Measurements from ENCODE around the gene SLC22A15. TPM values are rescaled to one million over a fixed set of nuclear protein-coding genes. Genes with fewer than 3 reads are reported as not detected.
"Not testable (repeated sequence)": the region's sequence is repeated elsewhere in the genome, so short reads cannot be mapped to it uniquely, and the experiment has no call there.

Gene SLC22A15
- total RNA-seq: 0.23 TPM

- peak; percentile 76 for ATAC-seq
- DNase-seq (ENCODE audit: low spot score): peak; percentile 53
These were observed at the start of gene SLC22A15 for GRCh38 chr1:115976062-115976920. Gene SLC22A15, plus strand, starts transcription at chr1:115976513. Its CDS starts 115 bp downstream, at chr1:115976628.

- ATAC-seq (no peak), DNase-seq (ENCODE audit: low spot score) (no peak)
These were observed 48.3 kb upstream of the SLC22A15 start for GRCh38 chr1:115927971-115928370.

GRCh38 chr1:115929881-115930280 lies 46.4 kb upstream of the SLC22A15 start:
- DNase-seq (ENCODE audit: low spot score): no peak
- no peak for ATAC-seq

GRCh38 chr1:115933625-115934024 lies 42.7 kb upstream of the SLC22A15 start:
- no peak for DNase-seq (ENCODE audit: low spot score)
- no peak for ATAC-seq

GRCh38 chr1:115939455-115939854 lies 36.9 kb upstream of the SLC22A15 start:
- DNase-seq (ENCODE audit: low spot score) (no peak), ATAC-seq (no peak)

GRCh38 chr1:115946116-115946515 lies 30.2 kb upstream of the SLC22A15 start:
- no peak for DNase-seq (ENCODE audit: low spot score)
- no peak for ATAC-seq

- ATAC-seq (no peak), DNase-seq (ENCODE audit: low spot score) (no peak)
These were observed 27.2 kb upstream of the SLC22A15 start for GRCh38 chr1:115949156-115949555.

GRCh38 chr1:115951560-115951959 lies 24.8 kb upstream of the SLC22A15 start:
- no peak for DNase-seq (ENCODE audit: low spot score)
- ATAC-seq: no peak

- no peak for ATAC-seq
- no peak for DNase-seq (ENCODE audit: low spot score)
These were observed 23.8 kb upstream of the SLC22A15 start for GRCh38 chr1:115952547-115952946.

GRCh38 chr1:115953180-115953579 lies 23.1 kb upstream of the SLC22A15 start:
- DNase-seq (ENCODE audit: low spot score): no peak
- no peak for ATAC-seq

- DNase-seq (ENCODE audit: low spot score): no peak
- ATAC-seq: no peak
These were observed 21.6 kb upstream of the SLC22A15 start for GRCh38 chr1:115954684-115955083.

GRCh38 chr1:115955228-115955627 lies 21.1 kb upstream of the SLC22A15 start:
- DNase-seq (ENCODE audit: low spot score) (no peak), ATAC-seq (no peak)

- DNase-seq (ENCODE audit: low spot score): no peak
- no peak for ATAC-seq
These were observed 17.4 kb upstream of the SLC22A15 start for GRCh38 chr1:115958866-115959265.

GRCh38 chr1:115969509-115969908 lies 6.8 kb upstream of the SLC22A15 start:
- ATAC-seq: no peak
- no peak for DNase-seq (ENCODE audit: low spot score)

- not testable (repeated sequence) for DNase-seq (ENCODE audit: low spot score); ATAC-seq
These were observed 4.5 kb upstream of the SLC22A15 start for GRCh38 chr1:115971778-115972177.

- ATAC-seq: no peak
These were observed 3.2 kb upstream of the SLC22A15 start for GRCh38 chr1:115973154-115973553.

GRCh38 chr1:115975569-115976061 lies 698 bp upstream of the SLC22A15 start:
- ATAC-seq: no peak
- DNase-seq (ENCODE audit: low spot score): no peak

More at GRCh38 chr1:115973154-115973553, 3.2 kb upstream of the SLC22A15 start:
- no peak for DNase-seq (ENCODE audit: low spot score)

GRCh38 chr1:115976921-115977498 lies 697 bp downstream of the SLC22A15 start:
- ATAC-seq (no peak), DNase-seq (ENCODE audit: low spot score) (no peak)

GRCh38 chr1:115977499-115978258 lies 1.4 kb downstream of the SLC22A15 start:
- peak; percentile 39 for ATAC-seq
- DNase-seq (ENCODE audit: low spot score): no peak

- ATAC-seq (no peak), DNase-seq (ENCODE audit: low spot score) (no peak)
These were observed 2.1 kb downstream of the SLC22A15 start for GRCh38 chr1:115978292-115978941.

- DNase-seq (ENCODE audit: low spot score) (no peak), ATAC-seq (no peak)
These were observed 3.8 kb downstream of the SLC22A15 start for GRCh38 chr1:115980156-115980555.

Data from left lobe of liver (tissue), 2 donors.